NCI-H82 (cell line): ENCODE data around the gene LRRC42.

Experiments used
- DNase-seq: peaks from one replicate; lab custom pipeline; 2025; lab: John Stamatoyannopoulos, UW

The LRRC42 gene, protein sequence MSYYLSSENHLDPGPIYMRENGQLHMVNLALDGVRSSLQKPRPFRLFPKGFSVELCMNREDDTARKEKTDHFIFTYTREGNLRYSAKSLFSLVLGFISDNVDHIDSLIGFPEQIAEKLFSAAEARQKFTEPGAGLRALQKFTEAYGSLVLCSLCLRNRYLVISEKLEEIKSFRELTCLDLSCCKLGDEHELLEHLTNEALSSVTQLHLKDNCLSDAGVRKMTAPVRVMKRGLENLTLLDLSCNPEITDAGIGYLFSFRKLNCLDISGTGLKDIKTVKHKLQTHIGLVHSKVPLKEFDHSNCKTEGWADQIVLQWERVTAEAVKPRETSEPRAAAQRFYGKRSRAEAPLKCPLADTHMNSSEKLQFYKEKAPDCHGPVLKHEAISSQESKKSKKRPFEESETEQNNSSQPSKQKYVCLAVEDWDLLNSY

DNA sequence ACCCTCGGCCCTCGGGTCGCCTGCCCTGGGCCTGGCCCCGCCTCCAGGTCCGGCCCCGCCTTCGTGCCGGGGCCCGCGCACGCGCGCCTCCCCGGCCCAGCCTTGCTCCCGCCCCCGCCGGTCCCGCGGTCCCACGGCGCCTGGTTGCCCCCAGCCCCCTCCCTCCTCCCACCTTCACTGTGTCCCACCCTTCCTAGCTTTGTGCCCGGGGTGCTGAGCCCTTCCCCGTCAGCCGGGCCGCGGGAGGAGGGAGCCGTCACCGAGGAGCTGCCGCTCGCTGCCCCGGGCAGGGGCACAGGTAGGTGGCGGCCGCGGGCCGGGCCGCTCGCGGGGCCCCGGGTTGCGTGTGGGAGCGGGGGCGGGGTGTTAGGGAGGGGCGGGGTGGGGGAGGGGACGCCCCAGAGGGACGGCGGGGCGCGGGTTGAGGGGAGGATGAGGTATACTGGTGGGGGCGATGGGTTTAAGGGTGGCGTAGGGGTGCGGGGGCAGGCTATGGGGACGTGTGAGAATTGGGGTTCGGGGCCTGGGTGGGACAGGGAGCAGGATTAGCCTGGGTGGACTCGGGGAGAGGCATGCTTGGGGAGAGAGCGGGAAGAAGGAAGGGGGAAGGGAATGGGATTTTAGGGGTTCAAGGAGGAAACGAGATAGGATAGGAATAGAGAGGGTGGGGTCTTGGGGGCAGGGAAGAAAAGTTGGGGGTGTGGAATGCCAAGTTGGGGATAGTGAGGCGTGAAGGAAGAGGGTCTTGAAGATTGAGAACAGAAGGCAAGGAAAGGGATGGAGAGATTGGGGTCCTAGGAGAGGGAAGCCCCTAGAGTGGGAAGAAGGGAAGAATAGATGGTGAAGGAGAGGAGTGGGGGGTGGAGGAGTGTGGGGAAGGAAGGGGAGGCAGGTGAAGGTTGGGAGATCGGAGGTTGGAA, at the start of gene LRRC42:
Gene LRRC42, plus strand, starts transcription at position 99 of the 920 bp plus-strand sequence. CDS start 5,650 bp downstream, outside the sequence.
- no peak for DNase-seq

DNA sequence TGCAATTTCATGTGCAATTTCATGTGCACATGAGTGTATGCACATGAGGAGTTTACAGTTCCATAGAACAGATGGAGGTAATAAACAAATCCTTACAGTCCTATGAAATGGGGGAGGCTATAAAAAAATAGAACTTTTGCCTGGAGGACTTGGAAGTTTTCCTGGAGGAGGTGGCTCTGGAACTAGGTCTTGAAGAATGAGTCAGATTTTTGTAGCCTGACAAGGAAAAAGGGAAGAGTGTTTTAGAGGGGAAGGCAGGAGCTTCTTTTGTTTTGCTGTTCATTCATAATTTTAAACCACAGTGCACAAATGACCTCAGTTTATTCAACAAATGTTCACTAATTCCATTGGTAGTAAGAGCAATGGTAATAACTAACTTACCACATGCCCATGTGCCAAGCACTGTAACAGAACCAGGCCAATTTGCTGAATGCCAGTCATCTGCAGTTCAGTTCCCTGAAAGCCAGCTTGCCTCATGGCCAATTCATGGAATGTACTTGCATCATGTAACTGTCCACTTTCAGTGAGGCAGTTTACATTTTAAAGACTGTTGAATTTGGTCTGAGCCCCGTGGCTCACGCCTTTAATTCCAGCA, 49.4 kb upstream of the LRRC42 start:
- DNase-seq = no peak

DNA sequence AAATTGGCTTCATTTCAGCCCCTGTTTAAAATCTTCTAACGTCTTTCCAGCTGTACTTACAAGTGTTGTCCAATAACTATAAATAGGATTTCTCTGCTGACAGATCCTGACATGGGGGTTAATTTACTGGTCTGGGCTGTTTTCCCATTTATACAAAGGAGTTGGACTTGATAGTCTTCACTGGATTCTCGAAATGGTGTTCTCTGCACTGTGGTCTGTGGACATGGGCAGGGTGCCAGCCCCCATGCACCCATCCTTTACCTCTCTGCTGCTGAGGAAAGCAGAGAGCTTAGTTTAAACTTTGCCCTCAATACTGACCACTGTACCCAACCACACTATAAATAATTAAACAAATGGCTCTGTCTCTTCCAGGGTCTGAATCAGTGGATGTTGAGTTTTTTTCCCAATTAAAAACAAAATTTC, 46.9 kb upstream of the LRRC42 start:
- DNase-seq = no peak

DNA sequence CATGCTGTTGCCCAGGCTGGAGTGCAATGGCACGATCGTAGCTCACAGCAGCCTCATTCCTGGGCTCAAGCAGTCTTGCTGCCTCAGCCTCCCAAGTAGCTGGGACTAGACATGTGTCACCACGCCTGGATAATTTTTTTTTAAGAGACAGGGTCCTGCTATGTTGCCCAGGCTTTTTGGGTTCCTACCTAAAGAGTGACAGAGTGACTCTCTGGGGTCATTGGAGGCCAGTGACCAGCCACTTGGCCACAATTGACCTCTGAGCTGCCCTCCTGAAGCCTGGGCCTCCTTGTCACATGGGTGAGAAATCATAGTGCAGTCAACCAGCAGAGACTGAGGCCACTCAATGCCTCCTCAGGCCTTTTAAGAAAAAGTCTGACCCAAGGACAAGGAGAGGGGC, 46.4 kb upstream of the LRRC42 start:
- no peak for DNase-seq

DNA sequence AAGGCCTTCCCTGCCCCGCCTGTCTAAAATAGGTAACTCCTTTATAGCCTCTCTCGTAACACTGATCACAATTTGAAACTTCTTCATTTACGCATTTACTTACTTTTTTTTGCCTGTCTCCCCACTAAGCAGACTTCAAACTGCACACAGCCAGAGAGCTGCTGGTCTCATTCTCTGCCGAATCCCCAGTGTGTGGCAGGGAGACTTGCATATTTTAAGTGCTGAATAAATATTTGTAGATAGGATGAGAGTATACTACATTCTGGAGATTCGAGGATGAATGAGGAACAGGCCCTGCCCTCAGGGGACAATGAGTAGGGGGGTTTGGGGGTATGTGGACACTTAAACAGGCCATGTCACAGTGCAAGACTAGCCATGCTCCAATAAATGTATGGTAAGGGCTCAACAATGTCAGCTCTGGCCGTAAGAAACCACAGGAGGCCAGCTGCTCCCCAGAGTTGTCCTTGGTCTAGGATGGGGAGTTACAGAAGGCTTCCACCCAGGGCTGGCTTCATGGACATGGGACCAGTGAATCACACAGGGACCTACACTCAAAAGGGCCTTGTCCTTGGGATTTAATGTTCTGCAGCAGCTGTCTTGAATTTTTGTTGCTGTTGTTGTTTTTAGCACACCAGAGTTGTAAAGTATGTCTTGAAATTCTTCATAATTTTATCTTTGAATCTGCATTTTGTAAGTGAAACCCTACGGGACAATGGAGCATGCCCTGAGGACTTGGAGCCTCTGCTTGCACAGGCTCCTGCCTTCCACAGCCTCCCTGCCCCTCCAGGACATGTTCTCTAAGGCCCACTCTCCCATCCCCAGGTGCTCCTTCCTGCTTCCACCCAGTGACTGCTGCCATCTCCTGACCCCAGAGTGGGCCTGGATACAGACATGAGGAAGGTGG, 43.7 kb upstream of the LRRC42 start:
- DNase-seq = no peak

DNA sequence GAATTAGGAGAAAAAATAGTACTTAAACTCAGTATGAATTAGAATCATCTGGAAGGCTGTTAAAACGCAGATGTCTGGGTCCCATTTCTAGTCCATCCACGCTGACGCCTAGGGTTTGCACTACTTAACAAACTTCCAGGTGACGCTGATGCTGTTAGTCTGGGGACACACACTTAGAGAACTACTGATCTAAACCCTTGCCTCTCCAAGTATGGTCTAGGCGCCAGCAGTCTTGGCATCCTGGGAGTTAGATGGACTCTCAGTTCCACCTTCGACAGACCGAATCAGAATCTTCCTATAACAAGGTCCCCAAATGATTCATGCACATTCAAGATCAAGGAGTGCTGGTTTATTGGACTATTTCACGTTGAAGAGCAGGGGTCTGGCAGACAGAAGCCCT, 40.6 kb upstream of the LRRC42 start:
- DNase-seq = no peak

DNA sequence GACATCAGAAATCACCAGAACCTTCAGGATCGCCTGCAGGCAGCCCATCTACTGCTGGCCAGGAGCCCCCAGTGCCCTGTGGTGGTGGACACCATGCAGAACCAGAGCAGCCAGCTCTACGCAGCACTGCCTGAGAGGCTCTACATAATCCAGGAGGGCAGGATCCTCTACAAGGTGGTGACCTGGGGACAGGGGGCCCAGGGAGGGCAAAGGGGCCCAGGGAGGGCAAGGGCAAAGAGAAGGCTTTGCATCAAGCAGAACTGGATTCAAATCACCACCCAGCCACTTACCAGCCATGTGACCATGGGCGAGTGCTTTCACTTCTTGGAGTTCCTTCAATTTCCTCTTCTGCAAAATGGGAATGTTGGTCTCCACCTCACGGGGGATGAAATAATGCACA, 40.0 kb upstream of the LRRC42 start:
- DNase-seq = no peak

DNA sequence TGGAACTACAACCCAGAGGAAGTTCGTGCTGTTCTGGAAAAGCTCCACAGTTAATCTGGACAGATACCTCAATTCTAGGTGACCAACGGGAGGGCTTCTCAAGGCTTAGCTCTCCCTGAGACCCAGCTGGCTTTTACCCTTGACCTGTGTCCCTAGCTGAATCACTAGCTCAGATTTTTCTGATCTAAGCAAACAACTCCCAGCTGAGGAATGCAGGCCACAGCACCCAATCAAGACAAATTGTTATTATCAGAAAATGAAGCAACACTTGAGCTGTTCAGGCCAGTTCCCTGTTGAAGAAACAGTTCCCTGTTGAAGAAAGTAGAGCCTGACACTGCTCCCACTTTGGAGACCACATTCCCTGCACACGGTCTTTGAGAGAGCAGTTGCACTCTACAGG, 36.2 kb upstream of the LRRC42 start:
- DNase-seq = no peak

DNA sequence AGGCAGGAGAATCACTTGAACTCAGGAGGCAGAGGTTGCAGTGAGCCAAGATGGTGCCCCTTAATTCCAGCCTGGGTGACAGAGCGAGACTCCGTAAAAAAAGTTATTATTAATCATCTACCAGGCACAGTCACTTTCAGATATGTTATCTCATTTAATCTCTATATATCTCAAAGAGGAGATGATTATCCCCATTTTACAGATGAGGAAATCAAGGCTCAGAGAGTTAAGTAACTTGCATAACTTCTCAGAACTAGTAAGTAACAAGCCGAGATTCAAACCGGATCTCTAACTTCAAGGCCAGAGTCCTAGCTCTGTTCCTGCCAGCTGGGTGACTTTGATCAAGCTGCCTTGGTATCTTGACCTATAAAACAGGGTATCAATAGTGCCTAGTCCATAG, 34.7 kb upstream of the LRRC42 start:
- no peak for DNase-seq

DNA sequence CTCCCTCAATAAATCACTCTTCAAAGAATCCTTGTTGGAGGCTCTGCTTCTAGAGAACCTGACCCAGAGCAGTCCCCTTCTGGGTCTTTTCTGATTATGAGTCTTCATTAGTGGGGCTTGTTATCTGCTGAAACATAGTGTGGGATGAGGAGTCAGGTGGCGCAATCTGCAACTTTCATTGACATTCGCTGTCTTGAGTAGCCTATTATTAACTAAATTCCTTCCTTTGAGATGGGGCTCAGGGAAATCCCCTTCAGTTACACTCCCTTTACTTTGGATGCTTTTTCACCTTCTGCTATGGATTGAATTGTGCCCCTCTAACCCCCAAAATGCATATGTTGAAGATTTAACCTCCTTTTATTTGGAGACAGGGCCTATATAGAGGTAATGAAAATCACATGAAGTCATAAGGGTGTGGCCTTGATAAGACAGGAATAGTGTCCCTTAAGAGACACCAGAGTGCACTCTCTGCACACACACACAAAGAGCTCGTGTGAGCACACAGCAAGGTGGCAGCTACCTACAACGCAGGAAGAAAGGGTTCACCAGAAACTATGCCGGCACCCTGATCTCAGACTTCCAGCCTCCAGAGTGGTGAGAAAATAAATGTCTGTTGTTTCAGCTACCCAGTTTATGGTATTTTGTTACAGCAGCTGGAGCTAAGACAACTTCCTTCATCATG, 32.7 kb upstream of the LRRC42 start:
- no peak for DNase-seq

DNA sequence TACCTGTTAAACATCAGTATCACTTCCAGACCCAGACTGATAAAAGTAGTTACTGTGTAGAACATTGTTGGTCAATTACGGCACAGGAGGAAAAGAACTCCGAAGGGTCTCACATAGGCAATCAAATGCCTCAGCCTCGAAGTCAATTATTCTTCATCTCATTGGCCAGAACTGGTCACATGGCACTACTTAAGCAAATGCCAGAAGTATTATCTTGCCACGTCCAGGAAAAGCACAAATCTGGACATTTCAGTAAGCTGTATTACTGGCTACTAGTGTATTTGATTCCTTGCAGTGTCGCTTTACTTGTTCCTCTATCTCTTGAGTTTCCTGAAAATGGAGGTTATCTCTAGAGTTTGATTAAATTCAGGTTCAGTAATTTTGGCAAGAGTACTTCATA, 27.8 kb upstream of the LRRC42 start:
- DNase-seq = peak; percentile 13

DNA sequence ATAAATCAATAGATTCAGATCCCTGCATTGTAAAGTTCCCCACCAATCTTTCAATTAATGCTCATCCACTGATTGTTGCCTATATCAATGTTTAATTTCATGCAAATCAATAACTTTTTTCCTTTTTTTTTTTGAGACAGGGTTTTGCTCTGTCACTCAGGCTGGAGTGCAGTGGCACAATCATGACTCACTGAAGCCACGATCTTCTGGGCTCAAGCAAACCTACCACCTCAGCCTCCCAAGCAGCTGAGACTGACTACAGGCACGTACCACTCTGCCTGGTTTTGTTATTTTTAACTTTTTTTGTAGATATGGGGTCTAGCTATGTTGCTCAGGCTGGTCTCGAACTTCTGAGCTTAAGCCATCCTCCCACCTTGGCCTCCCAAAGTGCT, 26.5 kb upstream of the LRRC42 start:
- no peak for DNase-seq

DNA sequence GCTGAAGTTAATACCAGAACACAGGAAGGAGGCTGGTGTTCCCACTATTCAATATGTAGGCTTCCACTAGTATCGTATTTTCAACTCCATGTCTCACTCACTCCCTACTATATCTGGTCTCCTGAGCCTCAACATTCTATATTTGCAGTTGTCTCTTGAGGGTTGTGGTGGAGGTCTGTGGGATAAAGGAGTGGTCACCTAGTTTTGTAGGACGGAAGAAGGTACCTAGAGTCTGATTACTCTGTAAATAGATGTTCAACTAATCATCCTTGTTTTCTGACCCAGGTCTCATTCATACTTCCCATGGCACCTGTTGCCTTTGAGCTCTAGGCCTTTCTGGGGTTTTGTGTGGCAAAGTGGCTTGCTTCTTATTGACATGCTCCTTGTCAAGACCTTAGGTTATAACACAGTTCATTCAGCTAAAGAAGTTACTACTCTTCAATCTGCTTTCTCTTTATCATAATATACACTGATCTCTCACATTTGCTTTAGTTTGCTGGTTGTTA, 18.7 kb upstream of the LRRC42 start:
- no peak for DNase-seq

DNA sequence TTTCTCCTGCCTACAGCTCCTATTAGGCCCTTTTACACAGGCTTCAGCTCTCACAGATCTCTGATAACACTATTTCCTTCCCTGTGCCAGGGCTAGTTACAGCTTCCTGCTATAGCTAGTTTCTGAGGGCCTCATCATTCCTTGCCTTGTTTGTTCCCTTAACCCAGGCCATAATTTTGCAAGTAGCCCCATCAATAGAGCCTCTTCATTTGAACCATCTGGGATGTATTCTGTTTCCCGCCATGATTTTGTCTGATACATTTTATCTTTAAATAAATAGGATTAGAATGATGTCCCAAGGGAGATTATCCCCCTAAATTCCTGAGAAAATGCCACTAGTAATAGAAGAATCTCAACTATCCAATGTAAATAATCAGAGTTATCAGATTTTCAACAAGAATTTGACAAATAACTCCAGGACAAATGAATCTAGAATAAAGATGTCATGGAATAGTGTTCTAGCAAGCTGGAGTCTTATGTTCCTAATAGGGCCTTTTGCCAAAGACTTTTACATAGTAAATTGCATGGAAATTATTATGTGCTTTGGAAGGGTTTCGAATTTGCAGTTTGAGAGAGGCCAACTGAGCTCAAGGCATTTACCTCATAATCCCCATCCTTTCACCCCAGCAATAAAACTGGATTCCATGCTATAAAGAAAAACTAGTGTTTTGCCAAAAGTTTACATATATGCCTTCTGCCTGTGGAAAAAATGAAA, 16.7 kb upstream of the LRRC42 start:
- DNase-seq = peak; percentile 74

DNA sequence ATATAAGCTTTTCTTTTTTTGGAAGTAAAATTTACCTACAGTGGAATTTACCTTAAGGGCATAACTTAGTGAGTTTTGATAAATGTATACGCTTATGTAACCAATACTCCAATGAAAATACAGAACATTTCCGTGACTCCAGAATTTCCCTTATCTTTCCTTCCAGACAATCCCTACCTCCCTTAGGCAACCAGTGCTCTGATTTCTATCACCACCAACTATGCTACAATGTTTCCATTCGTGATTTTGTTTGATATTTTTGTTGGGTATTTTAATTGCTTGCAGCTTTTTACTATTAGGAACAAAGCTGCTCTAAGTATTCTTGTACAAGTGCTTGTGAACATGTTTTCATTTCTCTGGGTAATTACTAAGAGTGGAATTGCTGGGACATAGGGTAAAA, 15.2 kb upstream of the LRRC42 start:
- no peak for DNase-seq

DNA sequence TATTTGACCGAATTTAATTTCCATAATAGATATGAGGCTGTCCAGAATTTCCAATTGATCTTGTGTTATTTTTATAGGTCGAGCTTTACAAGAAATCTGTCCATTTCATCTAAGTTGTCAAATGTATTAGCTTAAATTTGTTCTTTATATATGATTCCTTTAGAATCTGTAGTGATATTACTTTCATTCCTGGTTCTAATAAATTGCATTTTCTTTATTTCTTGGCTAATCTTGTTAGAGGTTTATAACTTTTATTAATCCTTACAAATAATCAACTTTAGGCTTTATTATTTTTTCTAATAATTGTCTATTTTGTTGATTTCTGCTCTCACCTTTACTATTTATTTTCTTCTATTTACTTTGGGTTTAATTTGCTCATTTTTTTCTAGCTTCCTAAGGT, 14.6 kb upstream of the LRRC42 start:
- DNase-seq = no peak

DNA sequence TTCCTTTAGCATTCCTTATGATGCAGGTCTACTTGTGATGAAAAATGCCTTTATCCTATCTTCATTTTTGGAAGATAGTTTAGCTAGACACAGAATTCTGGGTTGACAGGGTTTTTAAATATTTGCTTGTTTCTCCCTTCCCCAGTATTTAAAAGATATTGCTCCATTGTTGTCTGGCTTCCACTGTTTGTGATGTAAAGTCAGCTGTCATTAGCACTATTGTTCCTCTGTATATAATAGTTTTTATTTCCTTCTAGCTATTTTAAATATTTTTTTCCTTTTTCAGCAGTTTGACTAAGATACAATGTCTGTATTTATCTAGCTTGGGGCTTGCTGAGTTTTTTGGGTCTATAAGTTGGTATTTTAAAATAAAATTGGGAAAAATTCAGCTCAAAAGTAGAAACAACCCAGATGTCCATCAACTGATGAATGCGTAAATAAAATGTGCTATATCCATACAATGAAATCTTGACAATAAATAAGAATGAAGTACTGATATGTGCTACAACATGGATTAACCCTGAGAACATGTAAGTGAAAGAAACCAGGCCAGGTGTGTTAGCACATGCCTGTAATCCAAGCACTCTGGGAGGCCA, 11.9 kb upstream of the LRRC42 start:
- DNase-seq = no peak

DNA sequence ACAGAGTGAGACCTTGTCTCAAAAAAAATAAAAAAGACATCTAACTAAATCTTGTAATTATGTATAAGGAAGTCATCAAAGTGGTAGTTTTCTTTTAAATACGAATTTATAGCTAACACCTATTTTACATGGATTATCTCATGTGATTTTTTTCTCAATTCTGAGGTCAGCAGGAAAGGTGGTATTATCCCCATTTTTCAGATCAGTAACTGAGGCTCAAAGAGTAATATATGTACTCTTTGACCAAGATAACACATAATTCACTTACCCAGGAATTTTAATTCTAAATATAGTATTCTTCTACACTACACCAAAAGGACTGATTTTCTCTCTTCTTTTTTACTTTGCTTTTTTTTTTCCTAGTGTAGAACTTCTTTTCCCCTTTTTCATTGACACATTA, 9.7 kb upstream of the LRRC42 start:
- DNase-seq = no peak

DNA sequence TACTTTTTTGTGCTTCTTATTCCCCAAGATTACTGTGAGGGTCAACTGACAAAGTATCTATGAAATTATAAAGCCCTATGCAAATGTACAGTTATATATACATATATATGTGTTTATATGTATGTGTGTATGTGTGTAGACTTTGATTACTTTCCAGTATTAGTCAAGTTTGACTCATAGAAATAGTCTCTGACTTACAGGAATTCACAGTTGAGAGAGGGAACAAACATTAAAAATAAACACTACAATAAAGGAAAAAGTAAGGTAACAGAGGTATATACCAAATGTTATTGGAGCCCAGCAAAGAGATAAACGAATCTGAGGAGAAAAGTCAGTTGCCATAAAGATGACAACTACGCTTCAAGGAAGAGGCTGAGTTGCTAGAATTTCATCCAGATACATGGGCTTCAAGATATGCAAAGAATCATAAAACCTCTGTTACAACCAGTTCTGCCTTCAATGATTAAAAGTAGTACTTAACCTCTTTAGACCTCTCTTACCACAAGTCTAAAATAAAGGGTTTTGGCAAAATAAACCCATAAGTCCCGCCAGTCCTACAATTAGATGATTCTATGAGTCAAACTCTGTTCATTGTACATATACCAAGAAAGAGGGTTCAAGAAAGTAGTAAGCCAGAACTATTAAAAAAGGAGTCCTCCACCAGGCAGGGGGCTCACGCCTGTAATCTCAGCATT, 7.9 kb upstream of the LRRC42 start:
- DNase-seq = no peak
